ENCODE data around the gene PRSS12.

PRSS12 gene

DNA sequence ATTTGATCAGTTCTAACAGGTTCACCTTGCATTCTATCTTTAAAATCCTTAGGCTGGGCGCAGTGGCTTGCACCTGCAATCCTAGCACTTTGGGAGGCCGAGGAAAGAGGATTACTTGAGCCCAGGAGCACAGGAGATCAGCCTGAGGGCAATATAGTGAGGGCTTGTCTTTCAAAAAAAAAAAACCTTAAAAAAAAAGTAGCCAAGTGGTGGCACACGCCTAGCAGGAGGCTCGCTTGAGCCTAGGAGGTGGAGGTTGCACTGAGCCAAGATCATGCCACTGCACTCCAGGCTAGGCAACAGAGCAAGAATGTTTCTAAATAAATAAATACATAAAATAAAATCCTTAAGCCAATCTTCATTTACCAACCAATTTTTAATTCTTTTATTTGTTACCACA, 75.6 kb downstream of the PRSS12 start:
- no peak for TF ChIP-seq EZH2phosphoT487 (IDR thresholded peaks at IDR 0.05; ENCODE audit: low read depth)
- TF ChIP-seq CTCF (IDR thresholded peaks at IDR 0.05; ENCODE audit: low read depth, low read length), result no peak
- Histone ChIP-seq H3K9me3 (ENCODE audit: insufficient read depth, low read length) (no peaks in the 10 kb centered on the region), H3K4me3 (ENCODE audit: low read length) (no peak overlapping the region; the same call in 1 of the 2 replicates)

DNA sequence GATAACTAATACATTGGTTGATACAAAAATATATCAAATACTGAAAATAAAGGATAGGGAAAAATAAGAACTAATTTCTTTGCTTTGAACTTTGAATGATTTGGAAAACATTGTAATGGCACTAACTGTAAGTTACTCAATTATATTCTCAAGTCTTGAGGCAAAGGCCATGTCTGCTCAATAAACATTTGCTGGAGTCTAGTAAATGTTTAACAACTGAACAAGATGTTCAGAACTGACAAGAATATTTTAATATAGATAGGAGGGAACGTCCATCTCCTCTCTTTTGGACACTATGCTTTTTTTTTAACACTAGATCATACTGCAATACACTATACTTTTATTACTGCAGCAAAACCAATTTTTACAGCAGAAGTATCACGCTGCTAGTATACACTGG, 76.2 kb downstream of the PRSS12 start:
- peaks cover 28% of the 10 kb centered on the region for H3K79me2 ChIP-seq (ENCODE audit: low read length)
- H3K4me3 ChIP-seq (ENCODE audit: low read length), result no peak overlapping the region
- no peak for TF ChIP-seq CTCF (IDR thresholded peaks at IDR 0.05; ENCODE audit: low read depth, low read length)
- TF ChIP-seq EZH2phosphoT487 (IDR thresholded peaks at IDR 0.05; ENCODE audit: low read depth), result no peak
- H3K27ac ChIP-seq (ENCODE audit: low read length), result no peak overlapping the region
- no peaks in the 10 kb centered on the region for H3K9me3 ChIP-seq (ENCODE audit: insufficient read depth, low read length)
- no peak overlapping the region for H2AFZ ChIP-seq (ENCODE audit: low read depth, low read length)
- peaks cover 32% of the 10 kb centered on the region for H3K36me3 ChIP-seq (replicated peaks; ENCODE audit: low read depth, low read length)
- H3K4me2 ChIP-seq (ENCODE audit: low read length), result no peak overlapping the region
- no peak overlapping the region for H3K9ac ChIP-seq (ENCODE audit: low read length)
- H3K4me1 ChIP-seq (ENCODE audit: low read length), result peaks cover 34% of the 10 kb centered on the region
- no peaks in the 10 kb centered on the region for H3K27me3 ChIP-seq (ENCODE audit: low read depth, low read length)
- peaks cover 8% of the 10 kb centered on the region for H4K20me1 ChIP-seq (ENCODE audit: insufficient read depth, low read length)

More for the DNA sequence above, 75.6 kb downstream of the PRSS12 start:
- Histone ChIP-seq H3K27ac (ENCODE audit: low read length) (no peak overlapping the region), H3K9ac (ENCODE audit: low read length) (no peak overlapping the region), H2AFZ (ENCODE audit: low read depth, low read length) (no peak overlapping the region), H3K4me2 (ENCODE audit: low read length) (peak overlapping the region; percentile 84; the same call in 1 of the 2 replicates), H3K27me3 (ENCODE audit: low read depth, low read length) (no peaks in the 10 kb centered on the region), H3K36me3 (replicated peaks; ENCODE audit: low read depth, low read length) (peaks cover 37% of the 10 kb centered on the region), H3K79me2 (ENCODE audit: low read length) (peaks cover 28% of the 10 kb centered on the region), H3K4me1 (ENCODE audit: low read length) (peaks cover 41% of the 10 kb centered on the region), H4K20me1 (ENCODE audit: insufficient read depth, low read length) (peaks cover 8% of the 10 kb centered on the region)

GRCh38 chr4:118273642-118274041, 79.2 kb downstream of the PRSS12 start:
- no peak overlapping the region for H3K4me2 ChIP-seq (ENCODE audit: low read length)
- no peak overlapping the region for H3K27ac ChIP-seq (ENCODE audit: low read length)
- H3K27me3 ChIP-seq (ENCODE audit: low read depth, low read length), result no peaks in the 10 kb centered on the region
- TF ChIP-seq EZH2phosphoT487 (IDR thresholded peaks at IDR 0.05; ENCODE audit: low read depth) (no peak), CTCF (IDR thresholded peaks at IDR 0.05; ENCODE audit: low read depth, low read length) (no peak)
- H3K4me1 ChIP-seq (ENCODE audit: low read length), result peaks cover 20% of the 10 kb centered on the region
- H2AFZ ChIP-seq (ENCODE audit: low read depth, low read length), result no peak overlapping the region
- no peaks in the 10 kb centered on the region for H4K20me1 ChIP-seq (ENCODE audit: insufficient read depth, low read length)
- H3K9me3 ChIP-seq (ENCODE audit: insufficient read depth, low read length), result no peaks in the 10 kb centered on the region
- no peak overlapping the region for H3K4me3 ChIP-seq (ENCODE audit: low read length)
- H3K79me2 ChIP-seq (ENCODE audit: low read length), result peaks cover 1% of the 10 kb centered on the region
- no peak overlapping the region for H3K9ac ChIP-seq (ENCODE audit: low read length)
- peaks cover 4% of the 10 kb centered on the region for H3K36me3 ChIP-seq (replicated peaks; ENCODE audit: low read depth, low read length)

GRCh38 chr4:118271788-118272187, 81.0 kb downstream of the PRSS12 start:
- TF ChIP-seq CTCF (IDR thresholded peaks at IDR 0.05; ENCODE audit: low read depth, low read length), result no peak
- no peak for TF ChIP-seq EZH2phosphoT487 (IDR thresholded peaks at IDR 0.05; ENCODE audit: low read depth)

More at GRCh38 chr4:118271788-118272187, 81.0 kb downstream of the PRSS12 start:
- Histone ChIP-seq H3K9me3 (ENCODE audit: insufficient read depth, low read length) (no peaks in the 10 kb centered on the region), H3K9ac (ENCODE audit: low read length) (no peak overlapping the region), H3K27ac (ENCODE audit: low read length) (no peak overlapping the region), H3K4me1 (ENCODE audit: low read length) (peaks cover 16% of the 10 kb centered on the region), H2AFZ (ENCODE audit: low read depth, low read length) (no peak overlapping the region), H3K4me3 (ENCODE audit: low read length) (no peak overlapping the region), H3K4me2 (ENCODE audit: low read length) (no peak overlapping the region), H3K79me2 (ENCODE audit: low read length) (no peaks in the 10 kb centered on the region), H3K27me3 (ENCODE audit: low read depth, low read length) (no peaks in the 10 kb centered on the region), H3K36me3 (replicated peaks; ENCODE audit: low read depth, low read length) (no peaks in the 10 kb centered on the region), H4K20me1 (ENCODE audit: insufficient read depth, low read length) (no peaks in the 10 kb centered on the region)
